ENCODE data around the gene KCNAB1. TPM values are rescaled to one million over a fixed set of nuclear protein-coding genes. Genes with fewer than 3 reads are reported as not detected.
"Not testable (repeated sequence)": the region's sequence is repeated elsewhere in the genome, so short reads cannot be mapped to it uniquely, and the experiment has no call there.

KCNAB1 gene
- total RNA-seq, result 3.9 TPM

DNA sequence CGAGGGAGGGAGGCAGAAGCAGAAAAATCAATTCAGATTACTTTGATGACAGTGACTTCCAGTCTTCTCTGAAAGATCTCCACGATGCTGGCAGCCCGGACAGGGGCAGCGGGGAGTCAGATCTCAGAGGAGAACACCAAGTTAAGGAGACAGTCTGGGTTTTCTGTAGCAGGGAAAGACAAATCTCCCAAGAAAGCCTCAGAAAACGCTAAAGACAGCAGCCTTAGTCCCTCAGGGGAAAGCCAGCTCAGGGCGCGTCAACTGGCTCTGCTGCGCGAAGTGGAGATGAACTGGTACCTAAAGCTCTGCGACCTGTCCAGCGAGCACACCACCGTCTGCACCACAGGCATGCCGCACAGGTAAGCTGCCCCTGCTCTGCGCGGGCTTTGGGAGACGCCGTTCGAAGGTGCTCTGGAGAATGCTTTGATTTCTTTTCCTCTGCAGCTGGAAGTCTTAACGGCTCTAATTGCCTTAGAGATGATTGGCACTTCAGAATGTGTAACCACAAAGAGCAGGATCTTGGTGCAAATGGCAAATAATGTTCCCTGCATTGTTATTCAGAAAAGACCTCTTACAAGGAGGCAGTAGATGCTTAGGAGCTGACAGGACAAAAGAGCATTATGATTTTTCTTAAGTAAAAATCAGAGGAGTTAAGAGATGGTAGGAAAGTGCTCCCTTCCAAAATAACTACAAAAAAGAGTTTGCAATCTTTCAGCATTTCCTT is at the start of gene KCNAB1:
KCNAB1 (plus strand) TSS at position 51 of the 724 bp plus-strand sequence.
- no peaks in the 10 kb centered on the region for H3K36me3 ChIP-seq
- intact Hi-C loops (cut with DNase I), result no loop called here
- no peak for DNase-seq (ENCODE audit: extremely low spot score in 2 of 2)
- H3K9me3 ChIP-seq, result no peaks in the 10 kb centered on the region
- TF ChIP-seq POLR2AphosphoS5 (IDR thresholded peaks at IDR 0.05; ENCODE audit: insufficient read depth in 1 of 2, low read depth in 1 of 2), result no peak
- TF ChIP-seq, protein P1, sequence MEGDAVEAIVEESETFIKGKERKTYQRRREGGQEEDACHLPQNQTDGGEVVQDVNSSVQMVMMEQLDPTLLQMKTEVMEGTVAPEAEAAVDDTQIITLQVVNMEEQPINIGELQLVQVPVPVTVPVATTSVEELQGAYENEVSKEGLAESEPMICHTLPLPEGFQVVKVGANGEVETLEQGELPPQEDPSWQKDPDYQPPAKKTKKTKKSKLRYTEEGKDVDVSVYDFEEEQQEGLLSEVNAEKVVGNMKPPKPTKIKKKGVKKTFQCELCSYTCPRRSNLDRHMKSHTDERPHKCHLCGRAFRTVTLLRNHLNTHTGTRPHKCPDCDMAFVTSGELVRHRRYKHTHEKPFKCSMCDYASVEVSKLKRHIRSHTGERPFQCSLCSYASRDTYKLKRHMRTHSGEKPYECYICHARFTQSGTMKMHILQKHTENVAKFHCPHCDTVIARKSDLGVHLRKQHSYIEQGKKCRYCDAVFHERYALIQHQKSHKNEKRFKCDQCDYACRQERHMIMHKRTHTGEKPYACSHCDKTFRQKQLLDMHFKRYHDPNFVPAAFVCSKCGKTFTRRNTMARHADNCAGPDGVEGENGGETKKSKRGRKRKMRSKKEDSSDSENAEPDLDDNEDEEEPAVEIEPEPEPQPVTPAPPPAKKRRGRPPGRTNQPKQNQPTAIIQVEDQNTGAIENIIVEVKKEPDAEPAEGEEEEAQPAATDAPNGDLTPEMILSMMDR (IDR thresholded peaks at IDR 0.05), result no peak
- no peak for TF ChIP-seq POLR2A (IDR thresholded peaks at IDR 0.05)
- H3K27ac ChIP-seq, result no peak within 1 kb of the TSS
- no peaks in the 10 kb centered on the region for H3K27me3 ChIP-seq
- no peak within 1 kb of the TSS for H3K4me3 ChIP-seq
- H3K4me1 ChIP-seq, result no peaks in the 10 kb centered on the region

- Histone ChIP-seq H3K27me3 (no peaks in the 10 kb centered on the region), H3K36me3 (no peaks in the 10 kb centered on the region), H3K4me3 (no peak overlapping the region), H3K4me1 (no peaks in the 10 kb centered on the region), H3K27ac (no peak overlapping the region), H3K9me3 (no peaks in the 10 kb centered on the region)
- intact Hi-C loops (cut with DNase I), result no loop called here
- TF ChIP-seq POLR2AphosphoS5 (IDR thresholded peaks at IDR 0.05; ENCODE audit: insufficient read depth in 1 of 2, low read depth in 1 of 2), result no peak
- TF ChIP-seq, protein P1 (IDR thresholded peaks at IDR 0.05), result no peak
- TF ChIP-seq POLR2A (IDR thresholded peaks at IDR 0.05), result no peak
- no peak for DNase-seq (ENCODE audit: extremely low spot score in 2 of 2)
Observed at GRCh38 chr3:156071031-156071430, 49.3 kb upstream of the KCNAB1 start.

DNA sequence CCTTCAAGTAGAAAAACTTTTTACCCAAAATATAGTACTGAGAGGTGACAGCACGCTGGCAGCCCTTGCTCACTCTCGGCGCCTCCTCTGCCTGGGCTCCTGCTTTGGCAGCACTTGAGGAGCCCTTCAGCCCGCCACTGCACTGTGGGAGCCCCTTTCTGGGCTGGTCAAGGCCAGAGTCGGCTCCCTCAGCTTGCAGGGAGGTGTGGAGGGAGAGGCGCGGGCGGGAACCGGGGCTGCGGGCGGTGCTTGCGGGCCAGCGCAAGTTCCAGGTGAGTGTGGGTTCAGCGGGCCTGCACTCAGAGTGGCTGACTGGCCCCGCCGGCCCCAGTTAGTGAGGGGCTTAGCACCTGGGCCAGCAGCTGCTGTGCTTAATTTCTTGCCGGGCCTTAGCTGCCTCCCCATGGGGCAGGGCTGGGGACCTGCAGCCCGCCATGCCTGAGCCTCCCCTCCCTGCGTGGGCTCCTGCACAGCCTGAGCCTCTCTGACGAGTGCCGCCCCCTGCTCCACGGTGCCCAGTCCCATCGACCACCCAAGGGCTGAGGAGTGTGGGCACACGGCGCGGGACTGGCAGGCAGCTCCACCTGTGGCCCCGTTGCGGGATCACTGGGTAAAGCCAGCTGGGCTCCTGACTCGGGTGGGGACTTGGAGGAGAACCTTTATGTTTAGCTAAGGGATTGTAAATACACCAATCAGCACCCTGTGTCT is 47.3 kb upstream of the KCNAB1 start:
- H3K9me3 ChIP-seq; H3K27ac ChIP-seq; H3K4me3 ChIP-seq; H3K27me3 ChIP-seq; intact Hi-C loops (cut with DNase I); H3K4me1 ChIP-seq; DNase-seq (ENCODE audit: extremely low spot score in 2 of 2); H3K36me3 ChIP-seq: not testable (repeated sequence)

GRCh38 chr3:156090126-156090525 is 30.3 kb upstream of the KCNAB1 start:
- TF ChIP-seq, protein P1 (IDR thresholded peaks at IDR 0.05), result no peak
- TF ChIP-seq POLR2A (IDR thresholded peaks at IDR 0.05) (no peak), POLR2AphosphoS5 (IDR thresholded peaks at IDR 0.05; ENCODE audit: insufficient read depth in 1 of 2, low read depth in 1 of 2) (no peak)
- H3K4me3 ChIP-seq, result no peak overlapping the region
- no peak for DNase-seq (ENCODE audit: extremely low spot score in 2 of 2)
- H3K4me1 ChIP-seq, result no peaks in the 10 kb centered on the region
- H3K27ac ChIP-seq, result no peak overlapping the region
- no peaks in the 10 kb centered on the region for H3K36me3 ChIP-seq
- intact Hi-C loops (cut with DNase I), result no loop called here
- H3K27me3 ChIP-seq, result no peaks in the 10 kb centered on the region
- no peaks in the 10 kb centered on the region for H3K9me3 ChIP-seq

GRCh38 chr3:156093964-156094363 is 26.4 kb upstream of the KCNAB1 start:
- no peaks in the 10 kb centered on the region for H3K27me3 ChIP-seq
- TF ChIP-seq, protein P1 (IDR thresholded peaks at IDR 0.05), result no peak
- TF ChIP-seq POLR2A (IDR thresholded peaks at IDR 0.05), result no peak
- no peak for TF ChIP-seq POLR2AphosphoS5 (IDR thresholded peaks at IDR 0.05; ENCODE audit: insufficient read depth in 1 of 2, low read depth in 1 of 2)
- intact Hi-C loops (cut with DNase I), result no loop called here

More at GRCh38 chr3:156093964-156094363, 26.4 kb upstream of the KCNAB1 start:
- DNase-seq (ENCODE audit: extremely low spot score in 2 of 2), result no peak
- Histone ChIP-seq H3K27ac (no peak overlapping the region), H3K36me3 (no peaks in the 10 kb centered on the region), H3K4me1 (no peaks in the 10 kb centered on the region), H3K4me3 (no peak overlapping the region), H3K9me3 (no peaks in the 10 kb centered on the region)
